Mesothelial cell of epicardium (in vitro differentiated cells): Measurements from ENCODE around the gene ACTN3. TPM values are rescaled to one million over a fixed set of nuclear protein-coding genes. Genes with fewer than 3 reads are reported as not detected.
A peak's percentile ranks its signal among the peaks of the same experiment; 100 is the strongest.

Experiments used
- DNase-seq, 2 experiments: peaks; one replicate each; pipeline ENCODE4 v3.0.0; 2021; ENCODE audit warnings: low spot score in 2 of 2; ENCODE audit not compliant: unreplicated experiment in 2 of 2
- H3K27ac Mint-ChIP-seq: 2 replicates; pipeline ENCODE4 v1.8.0; 2021; ENCODE audit warnings: mixed read lengths
- H3K27me3 Mint-ChIP-seq: 2 replicates; pipeline ENCODE4 v1.8.0; 2021; ENCODE audit warnings: low read depth, mixed read lengths
- H3K36me3 Mint-ChIP-seq: 2 replicates; pipeline ENCODE4 v1.8.0; 2021; ENCODE audit warnings: mixed read lengths
- H3K4me1 Mint-ChIP-seq: 2 replicates; pipeline ENCODE4 v1.8.0; 2021; ENCODE audit warnings: mixed read lengths
- H3K4me3 Mint-ChIP-seq: 2 replicates; pipeline ENCODE4 v1.8.0; 2021; ENCODE audit warnings: mild to moderate bottlenecking, moderate library complexity, mixed read lengths
- H3K9me3 Mint-ChIP-seq: 2 replicates; pipeline ENCODE4 v1.8.0; 2021; ENCODE audit warnings: mixed read lengths
- total RNA-seq: library from RNA; stranded (reverse); gene quantifications from 3 replicates; pipeline ENCODE4 v1.2.1, GENCODE V29; 2021
- TF ChIP-seq, protein P1 (sequence below): fragments of 200-600 bp; sonication (generic); IDR thresholded peaks from one replicate; pipeline ENCODE4 v1.5.0; 2021; ENCODE audit warnings: antibody characterized with exemption; ENCODE audit not compliant: unreplicated experiment

ACTN3 gene
- total RNA-seq: 0.11 to 0.13 TPM (median 0.13 TPM) in 3 replicates

DNA sequence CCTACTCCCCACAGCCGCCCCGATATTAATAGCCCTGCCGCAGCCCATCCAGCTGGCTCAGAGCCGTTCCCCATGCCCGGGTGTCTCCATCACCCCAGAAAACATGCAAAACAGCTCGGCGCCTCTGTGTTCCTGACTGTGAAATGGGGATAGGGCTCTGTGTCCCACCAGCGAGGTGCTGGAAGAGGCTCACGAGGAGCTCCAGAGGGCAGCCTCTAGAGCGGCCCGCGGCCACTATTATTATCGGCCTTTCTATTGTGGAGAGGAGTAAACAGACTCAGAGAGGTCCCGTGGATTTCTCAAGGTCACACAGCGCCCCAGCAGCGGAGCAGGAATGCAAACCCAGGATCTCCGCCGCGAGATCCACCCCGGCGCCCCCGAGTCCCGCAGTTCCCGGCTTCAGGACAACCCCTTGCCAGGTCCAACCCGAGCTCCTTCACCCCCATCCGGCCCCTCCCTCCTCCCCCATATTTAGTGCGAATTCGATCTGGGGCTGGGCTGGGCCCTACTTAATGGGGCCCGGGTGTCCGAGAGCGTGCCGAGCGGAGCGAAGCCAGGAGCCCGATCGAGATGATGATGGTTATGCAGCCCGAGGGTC is at the start of gene ACTN3:
ACTN3 (plus strand) TSS at position 536 of the 598 bp plus-strand sequence; CDS start at position 571, 35 bp downstream.
- TF ChIP-seq, protein P1, sequence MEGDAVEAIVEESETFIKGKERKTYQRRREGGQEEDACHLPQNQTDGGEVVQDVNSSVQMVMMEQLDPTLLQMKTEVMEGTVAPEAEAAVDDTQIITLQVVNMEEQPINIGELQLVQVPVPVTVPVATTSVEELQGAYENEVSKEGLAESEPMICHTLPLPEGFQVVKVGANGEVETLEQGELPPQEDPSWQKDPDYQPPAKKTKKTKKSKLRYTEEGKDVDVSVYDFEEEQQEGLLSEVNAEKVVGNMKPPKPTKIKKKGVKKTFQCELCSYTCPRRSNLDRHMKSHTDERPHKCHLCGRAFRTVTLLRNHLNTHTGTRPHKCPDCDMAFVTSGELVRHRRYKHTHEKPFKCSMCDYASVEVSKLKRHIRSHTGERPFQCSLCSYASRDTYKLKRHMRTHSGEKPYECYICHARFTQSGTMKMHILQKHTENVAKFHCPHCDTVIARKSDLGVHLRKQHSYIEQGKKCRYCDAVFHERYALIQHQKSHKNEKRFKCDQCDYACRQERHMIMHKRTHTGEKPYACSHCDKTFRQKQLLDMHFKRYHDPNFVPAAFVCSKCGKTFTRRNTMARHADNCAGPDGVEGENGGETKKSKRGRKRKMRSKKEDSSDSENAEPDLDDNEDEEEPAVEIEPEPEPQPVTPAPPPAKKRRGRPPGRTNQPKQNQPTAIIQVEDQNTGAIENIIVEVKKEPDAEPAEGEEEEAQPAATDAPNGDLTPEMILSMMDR: no peak
- Mint-ChIP-seq H3K4me3 (peak within 1 kb of the TSS; percentile 63), H3K27ac (no peak within 1 kb of the TSS), H3K27me3 (peaks cover 3% of the 10 kb centered on the region), H3K9me3 (no peaks in the 10 kb centered on the region), H3K36me3 (peaks cover 11% of the 10 kb centered on the region), H3K4me1 (peaks cover 13% of the 10 kb centered on the region)
- DNase-seq: no peak

DNA sequence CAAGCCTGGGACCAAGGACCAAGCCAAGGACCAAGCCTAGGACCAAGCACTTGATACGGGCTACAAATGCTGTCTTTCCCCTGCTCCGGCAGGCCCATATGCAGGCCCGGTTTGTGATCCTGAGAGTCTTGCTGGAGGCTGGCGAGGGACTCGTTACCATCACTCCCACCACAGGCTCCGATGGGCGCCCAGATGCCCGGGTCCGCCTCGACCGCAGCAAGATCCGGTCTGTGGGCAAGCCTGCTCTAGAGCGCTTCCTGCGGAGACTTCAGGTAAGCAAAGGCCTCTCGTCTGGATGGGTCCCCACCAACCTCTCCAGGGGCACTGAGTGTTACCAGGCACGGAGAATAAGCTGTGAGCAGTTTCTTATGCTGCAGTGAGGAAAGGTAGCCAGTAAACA is 49.5 kb upstream of the ACTN3 start:
- no peak for DNase-seq
- H3K27ac Mint-ChIP-seq: no peak overlapping the region
- H3K27me3 Mint-ChIP-seq: no peaks in the 10 kb centered on the region
- no peak overlapping the region for H3K4me3 Mint-ChIP-seq
- no peaks in the 10 kb centered on the region for H3K9me3 Mint-ChIP-seq
- TF ChIP-seq, protein P1: no peak
- no peaks in the 10 kb centered on the region for H3K4me1 Mint-ChIP-seq
- H3K36me3 Mint-ChIP-seq: peaks cover 15% of the 10 kb centered on the region

DNA sequence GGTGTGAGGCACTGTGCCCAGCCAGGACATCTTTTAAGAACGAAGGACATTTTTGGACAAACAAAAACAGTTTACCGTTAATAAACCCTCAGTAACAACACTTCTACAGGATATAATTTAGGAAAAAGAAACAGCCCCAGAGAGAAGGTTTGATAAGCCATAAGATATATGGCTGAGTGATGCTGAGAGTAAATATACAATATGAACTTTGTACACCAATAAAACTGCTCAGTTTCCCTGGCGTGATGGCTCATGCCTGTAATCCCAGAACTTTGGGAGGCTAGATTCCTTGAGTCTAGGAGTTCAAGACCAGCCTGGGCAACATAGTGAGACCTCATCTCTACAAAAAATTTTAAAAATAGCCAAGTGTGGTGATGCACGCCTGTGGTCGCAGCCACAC is 48.2 kb upstream of the ACTN3 start:
- DNase-seq: no peak
- H3K27ac Mint-ChIP-seq: no peak overlapping the region
- H3K36me3 Mint-ChIP-seq: peaks cover 15% of the 10 kb centered on the region
- no peaks in the 10 kb centered on the region for H3K27me3 Mint-ChIP-seq
- TF ChIP-seq, protein P1: no peak
- no peaks in the 10 kb centered on the region for H3K9me3 Mint-ChIP-seq
- no peak overlapping the region for H3K4me3 Mint-ChIP-seq
- H3K4me1 Mint-ChIP-seq: no peaks in the 10 kb centered on the region

DNA sequence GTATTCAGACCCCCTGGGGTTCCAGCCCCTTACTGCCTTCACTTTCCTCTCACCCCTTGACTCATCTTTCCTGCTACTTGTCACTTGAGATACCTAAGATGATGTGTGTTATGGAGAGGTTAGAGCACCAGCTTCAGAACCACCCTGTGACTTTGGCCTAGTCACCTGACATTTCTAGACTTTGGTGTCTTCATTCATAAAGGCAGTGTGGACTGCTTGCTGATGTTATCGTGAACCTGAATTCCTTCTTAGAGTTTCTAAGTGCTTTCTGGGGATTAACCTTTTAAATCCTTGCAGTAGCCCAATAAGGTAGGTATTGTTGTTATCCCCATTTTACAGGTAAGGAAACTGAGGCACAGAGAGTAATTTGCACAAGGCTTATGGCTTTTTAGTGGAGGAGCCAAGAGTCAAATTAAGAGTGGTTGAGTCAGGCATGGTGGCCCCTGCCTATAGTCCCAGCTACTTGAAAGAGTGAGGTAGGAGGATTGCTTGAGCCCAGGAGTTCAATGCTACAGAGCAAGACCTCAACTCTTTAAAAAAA is 41.4 kb upstream of the ACTN3 start:
- Mint-ChIP-seq H3K27me3 (no peaks in the 10 kb centered on the region), H3K9me3 (no peaks in the 10 kb centered on the region), H3K4me3 (no peak overlapping the region), H3K27ac (no peak overlapping the region), H3K36me3 (peaks cover 14% of the 10 kb centered on the region), H3K4me1 (no peaks in the 10 kb centered on the region)
- TF ChIP-seq, protein P1: no peak
- no peak for DNase-seq

DNA sequence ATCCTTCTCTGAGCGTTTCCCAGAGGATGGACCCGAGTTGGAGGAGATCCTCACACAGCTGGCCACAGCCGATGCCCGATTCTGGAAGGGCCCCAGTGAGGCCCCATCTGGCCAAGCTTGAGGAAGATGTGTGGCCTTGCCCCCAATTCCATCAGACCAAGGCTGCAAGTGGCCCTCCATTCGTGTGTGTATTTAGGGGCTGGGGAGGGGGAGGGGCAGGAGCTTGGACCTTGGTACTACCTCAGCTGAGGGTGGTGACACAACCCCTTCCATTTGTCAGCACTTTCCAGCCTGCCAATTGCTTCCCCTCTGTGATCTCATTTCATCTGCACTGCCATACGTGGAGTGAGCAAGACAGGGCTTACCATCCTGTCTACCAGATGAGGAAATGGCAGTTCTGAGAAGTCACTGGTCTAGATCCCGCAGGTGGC is 37.6 kb upstream of the ACTN3 start:
- no peak for DNase-seq
- Mint-ChIP-seq H3K4me3 (peak overlapping the region; percentile 7), H3K36me3 (peaks cover 11% of the 10 kb centered on the region), H3K4me1 (peaks cover 6% of the 10 kb centered on the region), H3K27me3 (no peaks in the 10 kb centered on the region), H3K9me3 (no peaks in the 10 kb centered on the region), H3K27ac (no peak overlapping the region)
- TF ChIP-seq, protein P1: no peak
